ENCODE data around the gene NDST1. TPM values are rescaled to one million over a fixed set of nuclear protein-coding genes. Genes with fewer than 3 reads are reported as not detected.

The NDST1 gene
- polyA plus RNA-seq, 2 of the 4 experiments (the other 2 are of a cell fraction), result 24.4 to 50.8 TPM

DNA sequence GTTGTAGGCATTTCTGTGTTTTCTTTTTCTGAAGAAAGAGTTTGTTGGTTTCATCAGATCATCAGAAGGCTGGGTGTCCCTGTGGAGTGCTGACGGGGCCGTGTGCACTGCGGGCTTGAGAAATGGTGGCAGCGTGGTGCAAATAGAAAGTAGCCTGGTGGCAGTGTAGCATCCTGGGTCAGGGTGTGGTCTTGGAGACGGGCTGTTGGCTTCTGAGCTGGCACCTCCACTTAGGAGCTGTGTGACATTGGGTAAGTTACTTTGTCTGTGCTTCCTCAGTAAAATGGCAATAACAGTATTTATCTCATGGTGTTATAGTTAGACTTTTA, 10.0 kb upstream of the NDST1 start:
- TF ChIP-seq ZNF302 (CRISPR knock-in tag; IDR thresholded peaks at IDR 0.05) (no peak), CHD4 (IDR thresholded peaks at IDR 0.05; ENCODE audit: borderline replicate concordance) (no peak), CBX2 (IDR thresholded peaks at IDR 0.05; ENCODE audit: borderline replicate concordance, low read depth) (no peak), HOXA7 (CRISPR knock-in tag; IDR thresholded peaks at IDR 0.05) (no peak)
- TF ChIP-seq, protein P1, sequence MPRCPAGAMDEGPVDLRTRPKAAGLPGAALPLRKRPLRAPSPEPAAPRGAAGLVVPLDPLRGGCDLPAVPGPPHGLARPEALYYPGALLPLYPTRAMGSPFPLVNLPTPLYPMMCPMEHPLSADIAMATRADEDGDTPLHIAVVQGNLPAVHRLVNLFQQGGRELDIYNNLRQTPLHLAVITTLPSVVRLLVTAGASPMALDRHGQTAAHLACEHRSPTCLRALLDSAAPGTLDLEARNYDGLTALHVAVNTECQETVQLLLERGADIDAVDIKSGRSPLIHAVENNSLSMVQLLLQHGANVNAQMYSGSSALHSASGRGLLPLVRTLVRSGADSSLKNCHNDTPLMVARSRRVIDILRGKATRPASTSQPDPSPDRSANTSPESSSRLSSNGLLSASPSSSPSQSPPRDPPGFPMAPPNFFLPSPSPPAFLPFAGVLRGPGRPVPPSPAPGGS (IDR thresholded peaks at IDR 0.05), result no peak
- 30% methylated on average over 5 of the region's 5 CpGs for WGBS (ENCODE audit: missing lambda C conversion rate)
- H3K4me3 ChIP-seq, result peak overlapping the region; percentile 29
- FAIRE-seq, result no peak
- H3K4me1 ChIP-seq, result peaks cover 79% of the 10 kb centered on the region
- peak overlapping the region; percentile 89 for H3K4me2 ChIP-seq
- CTCF ChIA-PET, result interaction anchor here (0.7 to 33.5 kb wide), 12 partner anchors 10 to 163 kb away, joined by 3 to 439 read pairs (median 4); partner anchors contain the start of genes MYOZ3 and NDST1
- ATAC-seq, result peak; percentile 37 to 56
- no peaks in the 10 kb centered on the region for H3K9me3 ChIP-seq
- no peak for DNase-seq (ENCODE audit: low read depth in 1 of 2, low spot score in 1 of 2)
- H3K27ac ChIP-seq, result peak overlapping the region; percentile 88 to 90
- POLR2A ChIA-PET, result interaction anchor here (0.7 to 1.8 kb wide), 4 partner anchors 8 to 48 kb away, joined by 3 to 8 read pairs (median 4); no protein-coding TSS in a partner anchor

DNA sequence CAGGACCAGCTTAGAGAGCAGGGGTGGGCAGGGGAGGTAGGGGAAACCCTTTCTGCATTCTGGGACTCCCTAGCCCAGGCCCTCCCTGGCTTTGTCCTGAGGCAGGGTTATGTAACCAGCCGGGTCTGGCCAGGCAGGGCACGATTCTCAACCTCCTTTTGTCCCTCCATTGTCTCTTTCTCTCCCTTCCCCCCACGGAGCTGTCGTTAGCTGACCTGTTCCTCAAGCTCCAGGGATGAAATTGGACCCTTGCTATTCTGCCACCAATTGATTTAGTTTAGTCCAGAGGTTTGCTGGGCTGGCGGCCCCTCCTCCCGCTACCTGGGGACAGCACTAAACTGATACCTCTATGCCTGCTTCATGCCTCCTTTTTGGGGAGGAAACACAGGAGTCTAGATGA, 9.4 kb upstream of the NDST1 start:
- DNase-seq (ENCODE audit: low read depth in 1 of 2, low spot score in 1 of 2), result no peak
- Histone ChIP-seq H3K9me3 (no peaks in the 10 kb centered on the region), H3K4me2 (peak overlapping the region; percentile 89), H3K27ac (peak overlapping the region; percentile 88 to 90), H3K4me1 (peaks cover 79% of the 10 kb centered on the region), H3K4me3 (peak overlapping the region; percentile 29)
- WGBS (ENCODE audit: missing lambda C conversion rate), result 79% methylated on average over 6 of the region's 6 CpGs
- ChIA-PET POLR2A (interaction anchor here (0.7 to 1.8 kb wide), 3 partner anchors 9 to 25 kb away, joined by 3 to 8 read pairs (median 4); no protein-coding TSS in a partner anchor), CTCF (interaction anchor here (0.7 to 33.5 kb wide), 10 partner anchors 11 to 163 kb away, joined by 3 to 439 read pairs (median 4); partner anchors contain the start of genes MYOZ3 and NDST1)
- no peak for FAIRE-seq
- TF ChIP-seq CBX2 (IDR thresholded peaks at IDR 0.05; ENCODE audit: borderline replicate concordance, low read depth) (no peak), ZSCAN20 (CRISPR knock-in tag; IDR thresholded peaks at IDR 0.05) (no peak), MAFK (IDR thresholded peaks at IDR 0.05; ENCODE audit: partially characterized antibody) (no peak), FOSL2 (IDR thresholded peaks at IDR 0.05) (no peak), FOSL2 (CRISPR knock-in tag; IDR thresholded peaks at IDR 0.05) (no peak), JUN (IDR thresholded peaks at IDR 0.05) (no peak), ESRRA (IDR thresholded peaks at IDR 0.05; ENCODE audit: borderline replicate concordance, low read length) (no peak), HEYL (CRISPR knock-in tag; IDR thresholded peaks at IDR 0.05) (no peak), RFX5 (IDR thresholded peaks at IDR 0.05) (no peak), EP300 (IDR thresholded peaks at IDR 0.05) (no peak), SMC3 (IDR thresholded peaks at IDR 0.05) (no peak), KDM5A (IDR thresholded peaks at IDR 0.05) (no peak)
- TF ChIP-seq, protein P1 (IDR thresholded peaks at IDR 0.05), result no peak
- no peak for ATAC-seq

DNA sequence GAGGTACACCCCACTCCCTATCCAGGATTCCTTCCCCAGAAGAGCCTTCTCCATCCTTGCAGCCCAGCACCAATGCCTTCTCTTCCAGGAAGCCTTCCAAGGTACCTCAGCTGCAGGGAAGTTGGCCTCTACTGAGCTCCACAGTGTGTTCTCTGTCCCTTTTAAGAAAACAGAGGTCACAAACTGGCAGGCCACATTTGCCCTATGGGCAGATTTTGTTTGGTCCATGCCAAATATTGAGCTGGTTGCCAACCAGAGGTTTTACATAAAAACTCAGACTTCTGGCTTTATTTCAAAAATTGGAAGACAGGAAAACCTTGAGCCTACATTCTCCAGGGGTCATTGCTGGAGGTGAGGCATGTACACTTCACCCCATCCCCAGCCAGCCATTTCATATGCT, 9.0 kb upstream of the NDST1 start:
- peak overlapping the region; percentile 89 for H3K4me2 ChIP-seq
- no peak for TF ChIP-seq FOSL2 (IDR thresholded peaks at IDR 0.05)
- TF ChIP-seq FOSL2 (CRISPR knock-in tag; IDR thresholded peaks at IDR 0.05), result no peak
- no peak for TF ChIP-seq TP53 (CRISPR knock-in tag; IDR thresholded peaks at IDR 0.05)
- TF ChIP-seq ESRRA (IDR thresholded peaks at IDR 0.05; ENCODE audit: borderline replicate concordance, low read length), result no peak
- TF ChIP-seq JUN (IDR thresholded peaks at IDR 0.05), result no peak
- TF ChIP-seq, protein P1 (IDR thresholded peaks at IDR 0.05), result no peak
- TF ChIP-seq EHMT2 (IDR thresholded peaks at IDR 0.05; ENCODE audit: low read depth), result no peak
- TF ChIP-seq, protein P2, sequence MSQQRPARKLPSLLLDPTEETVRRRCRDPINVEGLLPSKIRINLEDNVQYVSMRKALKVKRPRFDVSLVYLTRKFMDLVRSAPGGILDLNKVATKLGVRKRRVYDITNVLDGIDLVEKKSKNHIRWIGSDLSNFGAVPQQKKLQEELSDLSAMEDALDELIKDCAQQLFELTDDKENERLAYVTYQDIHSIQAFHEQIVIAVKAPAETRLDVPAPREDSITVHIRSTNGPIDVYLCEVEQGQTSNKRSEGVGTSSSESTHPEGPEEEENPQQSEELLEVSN (IDR thresholded peaks at IDR 0.05; ENCODE audit: borderline replicate concordance, low read depth), result no peak
- no peak for TF ChIP-seq CBX8 (IDR thresholded peaks at IDR 0.05)
- no peak for TF ChIP-seq SREBF2 (IDR thresholded peaks at IDR 0.05)
- no peak for TF ChIP-seq ZC3H11A (IDR thresholded peaks at IDR 0.05)
- TF ChIP-seq ZFP36 (IDR thresholded peaks at IDR 0.05; ENCODE audit: borderline replicate concordance, partially characterized antibody), result no peak
- TF ChIP-seq, protein P3, sequence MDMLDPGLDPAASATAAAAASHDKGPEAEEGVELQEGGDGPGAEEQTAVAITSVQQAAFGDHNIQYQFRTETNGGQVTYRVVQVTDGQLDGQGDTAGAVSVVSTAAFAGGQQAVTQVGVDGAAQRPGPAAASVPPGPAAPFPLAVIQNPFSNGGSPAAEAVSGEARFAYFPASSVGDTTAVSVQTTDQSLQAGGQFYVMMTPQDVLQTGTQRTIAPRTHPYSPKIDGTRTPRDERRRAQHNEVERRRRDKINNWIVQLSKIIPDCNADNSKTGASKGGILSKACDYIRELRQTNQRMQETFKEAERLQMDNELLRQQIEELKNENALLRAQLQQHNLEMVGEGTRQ (IDR thresholded peaks at IDR 0.05), result no peak
- TF ChIP-seq SMC3 (IDR thresholded peaks at IDR 0.05), result no peak
- no peak for TF ChIP-seq ZNF302 (CRISPR knock-in tag; IDR thresholded peaks at IDR 0.05)
- TF ChIP-seq KDM1A (IDR thresholded peaks at IDR 0.05; ENCODE audit: low read depth), result no peak
- no peak for TF ChIP-seq NPAS2 (CRISPR knock-in tag; IDR thresholded peaks at IDR 0.05; ENCODE audit: borderline replicate concordance)
- ATAC-seq (no peak), FAIRE-seq (no peak), DNase-seq (ENCODE audit: low read depth in 1 of 2, low spot score in 1 of 2) (no peak)
- peak overlapping the region; percentile 88 to 90 for H3K27ac ChIP-seq
- H3K9me3 ChIP-seq, result no peaks in the 10 kb centered on the region
- H3K4me3 ChIP-seq, result peak overlapping the region; percentile 29; the same call in 1 of the 3 replicates
- peaks cover 82% of the 10 kb centered on the region for H3K4me1 ChIP-seq
- ChIA-PET CTCF (interaction anchor here (0.6 to 33.5 kb wide), 9 partner anchors 11 to 263 kb away, joined by 3 to 439 read pairs (median 5); partner anchors contain the start of gene NDST1), POLR2A (interaction anchor here (0.9 kb wide), 1 partner anchor 9 kb away, joined by 3 read pairs; no protein-coding TSS in a partner anchor)
